Measurements from ENCODE around the gene FAM32A. TPM values are rescaled to one million over a fixed set of nuclear protein-coding genes. Genes with fewer than 3 reads are reported as not detected.

The FAM32A gene
- total and polyA plus RNA-seq, 12 donors = 68.1 to 159 (median 89.8) TPM

- intact Hi-C loops (cut with DNase I) = no loop called here
- H3K4me1 ChIP-seq (replicated peaks in 1 of 2) = peaks cover 6 to 11% of the 10 kb centered on the region in 2 donors
- H3K36me3 ChIP-seq (replicated peaks in 1 of 2) = peaks cover 0 to 61% of the 10 kb centered on the region in 2 donors
- H3K27me3 ChIP-seq = no peaks in the 10 kb centered on the region
- DNase-seq = peak in 1 of 7 donors; percentile 14
- H3K9me3 ChIP-seq (replicated peaks in 1 of 3) = no peaks in the 10 kb centered on the region
- WGBS, 4 donors = 87 to 95% (median 90%) methylated on average over 10 to 14 of the region's 14 CpGs
- peak overlapping the region in 1 of 5 donors; percentile 29 for H3K27ac ChIP-seq
- no peak for TF ChIP-seq CTCF (IDR thresholded peaks at IDR 0.05)
- TF ChIP-seq POLR2A (IDR thresholded peaks at IDR 0.05) = no peak
- H3K4me3 ChIP-seq = no peak overlapping the region
These were observed 20.9 kb downstream of the FAM32A start for GRCh38 chr19:16206046-16206605.

- Histone ChIP-seq H3K36me3 (replicated peaks in 1 of 2) (peaks cover 0 to 65% of the 10 kb centered on the region in 2 donors), H3K27ac (no peak overlapping the region), H3K4me1 (replicated peaks in 1 of 2) (peaks cover 6 to 11% of the 10 kb centered on the region in 2 donors), H3K27me3 (no peaks in the 10 kb centered on the region), H3K9me3 (replicated peaks in 1 of 3) (no peaks in the 10 kb centered on the region), H3K4me3 (no peak overlapping the region)
- TF ChIP-seq CTCF (IDR thresholded peaks at IDR 0.05) (no peak), POLR2A (IDR thresholded peaks at IDR 0.05) (no peak)
- 94 to 97% (median 95%) methylated on average over 7 of the region's 7 CpGs for WGBS, 4 donors
- intact Hi-C loops (cut with DNase I) = no loop called here
- peak in 1 of 7 donors; percentile 15 for DNase-seq
These were observed 21.4 kb downstream of the FAM32A start for GRCh38 chr19:16206637-16207036.

- Histone ChIP-seq H3K27me3 (no peaks in the 10 kb centered on the region), H3K27ac (no peak overlapping the region), H3K36me3 (replicated peaks in 1 of 2) (peaks cover 0 to 65% of the 10 kb centered on the region in 2 donors), H3K4me3 (no peak overlapping the region), H3K9me3 (replicated peaks in 1 of 3) (no peaks in the 10 kb centered on the region), H3K4me1 (replicated peaks in 1 of 2) (peaks cover 6 to 11% of the 10 kb centered on the region in 2 donors)
- TF ChIP-seq POLR2A (IDR thresholded peaks at IDR 0.05) (no peak), CTCF (IDR thresholded peaks at IDR 0.05) (no peak)
- WGBS, 4 donors = 94 to 98% (median 95%) methylated on average over 4 to 10 of the region's 10 CpGs
- DNase-seq = peak in 1 of 7 donors; percentile 14
- intact Hi-C loops (cut with DNase I) = no loop called here
These were observed 21.9 kb downstream of the FAM32A start for GRCh38 chr19:16207063-16207462.

- intact Hi-C loops (cut with DNase I) = no loop called here
- peaks cover 0 to 60% of the 10 kb centered on the region in 2 donors for H3K36me3 ChIP-seq (replicated peaks in 1 of 2)
- H3K9me3 ChIP-seq (replicated peaks in 1 of 3) = no peaks in the 10 kb centered on the region
- 92 to 96% (median 93%) methylated on average over 8 to 12 of the region's 12 CpGs for WGBS, 4 donors
- H3K4me3 ChIP-seq = no peak overlapping the region
- DNase-seq = peak in 1 of 7 donors; percentile 10
- peaks cover 6 to 11% of the 10 kb centered on the region in 2 donors for H3K4me1 ChIP-seq (replicated peaks in 1 of 2)
- no peak for TF ChIP-seq POLR2A (IDR thresholded peaks at IDR 0.05)
- TF ChIP-seq CTCF (IDR thresholded peaks at IDR 0.05) = no peak
- H3K27ac ChIP-seq = no peak overlapping the region
- no peaks in the 10 kb centered on the region for H3K27me3 ChIP-seq
These were observed 22.3 kb downstream of the FAM32A start for GRCh38 chr19:16207490-16208025.

All from adrenal gland (tissue), 12 donors.